Forelimb muscle (tissue), 1 donor: ENCODE results near the gene CENPU. TPM values are rescaled to one million over a fixed set of nuclear protein-coding genes. Genes with fewer than 3 reads are reported as not detected.

Experiments used
- DNase-seq: peaks from one replicate; pipeline ENCODE4 v3.0.0-alpha.2; 2013; ENCODE audit warnings: low read depth
- polyA plus RNA-seq: library from polyadenylated mRNA; unstranded; fragments of 120-200 nt; gene quantifications from one replicate; pipeline ENCODE4 v1.2.1, GENCODE V29; 2013; ENCODE audit not compliant: insufficient read length

Gene CENPU
- polyA plus RNA-seq, 1 donor = 16.5 TPM

GRCh38 chr4:184706453-184706852 lies 27.4 kb downstream of the CENPU start:
- no peak for DNase-seq

- no peak for DNase-seq
These were observed 28.2 kb downstream of the CENPU start for GRCh38 chr4:184705692-184706091.

- DNase-seq = no peak
These were observed 31.8 kb downstream of the CENPU start for GRCh38 chr4:184702114-184702513.

- DNase-seq = no peak
These were observed 34.0 kb downstream of the CENPU start for GRCh38 chr4:184699941-184700340.

- DNase-seq = no peak
These were observed 35.9 kb downstream of the CENPU start for GRCh38 chr4:184697956-184698355.

GRCh38 chr4:184695178-184695896 lies 38.6 kb downstream of the CENPU start:
- DNase-seq = no peak

DNA sequence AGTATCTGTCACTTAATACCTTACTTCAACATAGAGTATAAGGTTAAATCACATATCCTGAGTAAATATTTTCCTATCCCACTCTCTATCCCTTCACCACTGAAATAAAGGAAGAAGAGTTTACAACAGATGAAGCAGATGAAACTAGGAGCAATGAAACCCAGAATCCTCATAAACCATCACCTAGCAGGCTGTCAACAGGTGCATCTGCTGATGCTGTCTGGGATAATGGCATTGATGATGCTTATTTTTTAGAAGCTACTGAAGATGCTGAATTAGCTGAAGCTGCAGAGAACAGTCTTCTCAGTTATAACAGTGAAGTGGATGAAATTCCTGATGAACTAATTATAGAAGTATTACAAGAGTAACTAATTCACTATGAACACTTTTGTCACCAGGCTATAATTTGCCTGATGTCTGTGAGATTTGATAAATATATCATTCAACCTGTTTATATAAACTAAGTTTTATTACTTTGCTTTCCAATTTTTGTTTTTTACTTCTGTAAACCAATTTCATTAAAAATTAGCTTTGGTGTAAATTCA lies 39.4 kb downstream of the CENPU start:
- no peak for DNase-seq

- no peak for DNase-seq
These were observed 40.8 kb downstream of the CENPU start for GRCh38 chr4:184693056-184693455.

GRCh38 chr4:184689681-184690080 lies 44.2 kb downstream of the CENPU start:
- DNase-seq = no peak

DNA sequence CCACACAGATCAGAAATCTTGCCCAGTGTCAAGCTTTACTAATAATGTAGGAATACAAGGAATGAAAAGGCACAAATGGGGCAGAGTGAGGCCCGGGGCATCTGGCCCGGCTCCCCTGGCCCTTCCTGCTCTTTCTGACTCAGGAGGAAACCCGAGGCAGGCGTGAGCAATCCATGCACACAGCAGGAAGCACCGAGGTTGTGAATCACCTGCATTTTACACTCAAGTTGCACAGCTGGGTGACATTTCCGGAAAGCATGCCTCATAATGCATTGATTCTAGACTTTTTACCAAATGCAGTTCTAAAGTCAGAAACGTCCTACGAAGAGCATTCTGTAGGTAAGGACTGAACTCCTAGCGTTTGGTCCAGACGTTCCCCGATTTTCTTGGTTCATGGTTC lies 45.4 kb downstream of the CENPU start:
- DNase-seq = no peak

- DNase-seq = no peak
These were observed 45.9 kb downstream of the CENPU start for GRCh38 chr4:184688005-184688404.

GRCh38 chr4:184684491-184685189 lies 49.3 kb downstream of the CENPU start:
- no peak for DNase-seq

DNA sequence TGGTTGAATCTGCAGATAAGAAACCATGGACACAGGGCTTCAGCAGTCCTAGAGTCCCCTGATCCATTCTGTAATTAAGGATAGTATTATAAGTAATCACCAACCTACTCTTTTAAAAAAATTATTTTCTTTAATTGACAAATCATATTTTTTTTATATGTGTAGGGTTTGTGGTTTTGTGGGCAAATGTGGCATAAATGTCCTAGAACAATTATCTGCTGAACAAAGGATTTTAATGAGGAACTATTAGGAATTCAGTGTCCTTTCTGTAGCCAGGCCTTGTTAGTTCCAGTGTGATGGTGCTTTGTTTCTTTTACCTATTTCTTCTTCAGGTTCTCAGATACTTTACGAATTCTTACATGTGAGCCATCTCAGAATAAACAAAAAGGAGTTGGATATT lies 52.0 kb downstream of the CENPU start:
- no peak for DNase-seq

- no peak for DNase-seq
These were observed 53.2 kb downstream of the CENPU start for GRCh38 chr4:184680698-184681097.

- DNase-seq = no peak
These were observed 57.9 kb downstream of the CENPU start for GRCh38 chr4:184675821-184676492.

- DNase-seq = no peak
These were observed 58.9 kb downstream of the CENPU start for GRCh38 chr4:184675018-184675417.

DNA sequence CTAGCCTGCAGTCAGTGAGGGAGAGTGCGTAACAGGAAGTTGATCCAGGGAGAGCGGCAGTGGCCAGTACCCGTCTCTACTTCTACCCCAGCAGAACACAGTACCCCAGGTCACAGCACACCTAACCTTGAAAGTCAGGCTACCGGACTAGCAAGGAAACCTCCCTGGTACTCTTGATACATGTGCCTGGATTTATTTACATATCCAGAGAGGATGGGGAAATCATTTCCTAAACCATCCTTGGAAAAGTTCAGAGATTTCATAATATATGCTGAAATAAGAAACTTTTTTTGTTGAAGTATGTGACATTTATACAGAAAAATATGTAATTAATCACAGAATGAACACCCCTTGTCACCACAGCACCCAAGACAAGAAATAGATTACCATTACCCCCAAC lies 59.9 kb downstream of the CENPU start:
- DNase-seq = no peak

DNA sequence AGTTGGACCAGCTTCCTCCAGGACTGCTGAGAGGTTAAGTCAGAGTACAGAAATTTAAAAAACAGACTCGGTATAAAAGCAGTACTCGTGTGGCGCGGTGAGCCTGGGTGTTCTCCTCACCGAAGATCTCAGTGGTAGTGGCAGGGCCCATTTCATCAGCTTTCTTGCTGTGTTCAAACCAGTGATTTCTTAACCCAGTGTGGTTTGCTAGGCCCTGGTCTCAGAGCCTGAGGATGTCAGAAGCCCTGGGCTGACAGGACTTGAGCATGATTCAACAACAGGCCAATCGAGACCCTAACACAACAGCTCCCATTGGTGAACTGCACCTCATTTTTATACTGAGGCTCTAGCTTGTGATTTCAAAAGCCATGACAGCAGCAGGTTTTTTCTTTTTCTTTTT lies 61.2 kb downstream of the CENPU start:
- DNase-seq = no peak

DNA sequence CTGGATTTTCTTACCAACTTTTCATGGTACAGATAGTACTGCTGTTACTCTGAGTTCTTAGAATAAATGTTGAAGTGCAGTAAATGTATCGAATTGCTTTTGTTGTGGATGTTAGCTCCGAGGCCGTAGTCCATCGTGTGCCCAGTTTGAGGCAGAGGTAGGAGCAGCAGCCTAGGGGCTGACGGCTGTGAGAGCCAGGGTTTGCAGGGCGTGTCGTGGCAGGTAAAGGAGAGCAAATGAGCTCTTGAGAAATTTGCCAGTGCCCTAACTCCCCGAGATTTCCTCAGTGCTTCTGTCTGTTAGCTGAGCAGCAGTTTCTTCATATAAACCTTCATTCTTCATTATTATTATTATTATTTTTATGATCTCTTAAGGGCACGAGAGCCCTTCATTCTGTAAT lies 62.8 kb downstream of the CENPU start:
- DNase-seq = no peak

- DNase-seq = no peak
These were observed 64.6 kb downstream of the CENPU start for GRCh38 chr4:184669251-184669650.

- no peak for DNase-seq
These were observed 65.3 kb downstream of the CENPU start for GRCh38 chr4:184668511-184669114.

DNA sequence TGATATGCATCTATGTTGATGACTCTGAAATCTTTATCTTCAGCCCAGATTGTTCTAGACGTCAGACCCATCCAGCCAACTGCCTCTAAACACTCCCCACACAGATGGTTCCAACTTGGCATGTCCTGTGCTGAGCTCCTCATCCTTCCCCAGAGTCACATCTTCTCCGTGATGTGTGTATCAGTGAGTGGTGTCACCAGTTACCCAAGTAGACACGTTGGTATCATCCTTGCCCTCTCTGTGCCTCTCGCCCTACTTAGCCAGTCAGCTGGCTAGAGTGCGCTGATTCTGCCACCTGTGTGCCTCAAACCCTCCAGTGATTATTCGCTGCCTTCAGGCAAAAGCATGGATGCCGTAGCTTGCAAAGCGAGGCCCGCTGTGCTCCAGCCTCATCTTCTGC lies 65.8 kb downstream of the CENPU start:
- DNase-seq = no peak
